Measurements from ENCODE around the gene SCLT1.

DNA sequence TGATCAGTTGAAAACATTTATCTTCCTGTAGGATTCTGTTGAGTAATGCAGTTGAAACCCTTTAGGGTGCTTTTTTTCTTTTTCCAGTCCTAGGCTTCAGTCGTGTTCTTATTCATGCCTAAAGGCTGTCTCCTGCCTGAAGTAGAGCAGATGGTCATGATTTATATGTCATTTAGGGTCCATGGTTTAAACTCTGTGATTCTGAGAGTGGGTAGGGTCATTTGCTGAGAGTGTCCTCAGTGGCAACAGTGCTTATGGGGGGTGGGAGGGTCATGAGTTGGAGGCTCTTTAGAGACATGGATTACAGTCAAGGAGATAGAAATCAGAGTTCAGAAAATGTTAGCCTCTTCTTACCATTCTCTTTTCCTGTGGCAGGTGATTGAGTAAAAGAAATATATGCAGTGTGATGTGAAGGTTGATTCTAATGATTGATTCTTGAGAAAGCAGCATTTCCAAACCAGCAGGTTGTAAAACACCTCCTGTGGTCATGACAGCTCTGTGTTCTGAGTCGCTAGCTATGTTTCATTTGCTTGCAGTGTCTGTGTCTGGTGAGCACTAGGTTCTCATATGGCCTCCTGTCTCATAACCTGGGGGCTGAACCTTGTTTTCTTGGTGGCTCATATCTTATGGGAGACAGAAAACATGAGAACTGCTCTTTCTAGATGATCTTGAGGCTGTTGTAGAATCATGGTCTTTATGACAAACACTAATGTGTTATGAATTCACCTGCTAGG, 223.4 kb downstream of the SCLT1 start:
- TF ChIP-seq POLR2A (IDR thresholded peaks at IDR 0.05) (no peak), POLR2AphosphoS5 (IDR thresholded peaks at IDR 0.05) (no peak), EP300 (IDR thresholded peaks at IDR 0.05) (no peak)
- TF ChIP-seq, protein P1, sequence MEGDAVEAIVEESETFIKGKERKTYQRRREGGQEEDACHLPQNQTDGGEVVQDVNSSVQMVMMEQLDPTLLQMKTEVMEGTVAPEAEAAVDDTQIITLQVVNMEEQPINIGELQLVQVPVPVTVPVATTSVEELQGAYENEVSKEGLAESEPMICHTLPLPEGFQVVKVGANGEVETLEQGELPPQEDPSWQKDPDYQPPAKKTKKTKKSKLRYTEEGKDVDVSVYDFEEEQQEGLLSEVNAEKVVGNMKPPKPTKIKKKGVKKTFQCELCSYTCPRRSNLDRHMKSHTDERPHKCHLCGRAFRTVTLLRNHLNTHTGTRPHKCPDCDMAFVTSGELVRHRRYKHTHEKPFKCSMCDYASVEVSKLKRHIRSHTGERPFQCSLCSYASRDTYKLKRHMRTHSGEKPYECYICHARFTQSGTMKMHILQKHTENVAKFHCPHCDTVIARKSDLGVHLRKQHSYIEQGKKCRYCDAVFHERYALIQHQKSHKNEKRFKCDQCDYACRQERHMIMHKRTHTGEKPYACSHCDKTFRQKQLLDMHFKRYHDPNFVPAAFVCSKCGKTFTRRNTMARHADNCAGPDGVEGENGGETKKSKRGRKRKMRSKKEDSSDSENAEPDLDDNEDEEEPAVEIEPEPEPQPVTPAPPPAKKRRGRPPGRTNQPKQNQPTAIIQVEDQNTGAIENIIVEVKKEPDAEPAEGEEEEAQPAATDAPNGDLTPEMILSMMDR (IDR thresholded peaks at IDR 0.05), result no peak

Data from gastroesophageal sphincter (tissue), 3 donors.